HCT116 (cell line): Measurements from ENCODE around the gene WDR27. TPM values are rescaled to one million over a fixed set of nuclear protein-coding genes. Genes with fewer than 3 reads are reported as not detected.

Experiments used
- ATAC-seq: fragments of 200-7000 bp; cut with Tn5 transposase; 2 replicates; pipeline ENCODE4 v1.9.1; 2020; ENCODE audit warnings: mild to moderate bottlenecking, moderate library complexity
- BruUV-seq: library from RNA; stranded (reverse); fragments of 400-500 nt; replicated peaks from 2 replicates; lab custom pipeline; 2021; lab: Mats Ljungman, UMichigan
- CTCF ChIA-PET: fragments of 300-600 bp; sonication (Branson Sonifier 250); formaldehyde crosslinking; loops from one replicate; lab custom pipeline; 2021; ENCODE audit warnings: antibody characterized with exemption; lab: Charles Lee
- POLR2A ChIA-PET: fragments of 300-600, 350-600 bp; sonication (Branson Sonifier 250); formaldehyde crosslinking; loops from one replicate; lab custom pipeline; 2021; ENCODE audit warnings: antibody characterized with exemption; lab: Charles Lee
- RAD21 ChIA-PET, 2 experiments: fragments of 300-600 bp; sonication (Branson Sonifier 250); formaldehyde crosslinking; loops; one replicate each; lab custom pipeline; 2023; ENCODE audit warnings: low total read pairs in 2 of 2; ENCODE audit not compliant: uncharacterized antibody in 2 of 2, unreplicated experiment in 2 of 2, low non-redundant PET in 1 of 2; lab: Charles Lee
- DNase-seq: peaks from one replicate; pipeline ENCODE4 v3.0.0-alpha.2; 2010; ENCODE audit warnings: low read depth, low spot score
- H2AFZ ChIP-seq: fragments of 200-600 bp; shearing (Covaris generic), sonication (generic); 2 replicates; pipeline ENCODE4 v1.6.1; 2017; ENCODE audit warnings: low read depth, mixed run types, mixed read lengths, antibody characterized with exemption, low read length; ENCODE audit not compliant: poor library complexity, severe bottlenecking
- H3K27ac ChIP-seq: 2 replicates; pipeline ENCODE4 v1.5.1; 2012; ENCODE audit warnings: low read depth, low read length
- H3K27me3 ChIP-seq: fragments of 200-600 bp; sonication (generic); 2 replicates; pipeline ENCODE4 v1.6.1; 2016; ENCODE audit warnings: mixed run types, low read length, mixed read lengths; ENCODE audit not compliant: insufficient read depth
- H3K36me3 ChIP-seq, 2 experiments: fragments of 200-500 bp in 1 of 2; fragments of 200-600 bp in 1 of 2; sonication (Bioruptor generic) in 1 of 2; sonication (generic) in 1 of 2; 2 replicates each; pipeline versions ENCODE4 v1.5.1 to v1.6.1; 2014 to 2016; ENCODE audit warnings: low read length in 2 of 2, inconsistent platforms in 1 of 2, mixed read lengths in 1 of 2, mixed run types in 1 of 2; ENCODE audit not compliant: insufficient read depth in 2 of 2, control insufficient read depth in 1 of 2
- H3K4me1 ChIP-seq, 2 experiments: fragments of 200-600 bp in 1 of 2; sonication (generic) in 1 of 2; 2 replicates each; pipeline versions ENCODE4 v1.5.1 to v1.6.1; 2012 to 2017; ENCODE audit warnings: low read length in 2 of 2, inconsistent platforms in 1 of 2, mild to moderate bottlenecking in 1 of 2, mixed read lengths in 1 of 2, mixed run types in 1 of 2, moderate library complexity in 1 of 2; ENCODE audit not compliant: insufficient read depth in 2 of 2, control insufficient read depth in 1 of 2
- H3K4me2 ChIP-seq: fragments of 200-600 bp; sonication (generic); 2 replicates; pipeline ENCODE4 v1.6.1; 2017; ENCODE audit warnings: mixed run types, low read length, mixed read lengths
- H3K4me3 ChIP-seq, 2 experiments: fragments of 200-600 bp in 1 of 2; sonication (generic) in 1 of 2; replicated peaks in 1 of 2; 2 replicates each; pipeline ENCODE4 v1.5.1; 2011 to 2016; ENCODE audit warnings: low read length in 2 of 2, control low read depth in 1 of 2, low read depth in 1 of 2, mild to moderate bottlenecking in 1 of 2, mixed read lengths in 1 of 2, mixed run types in 1 of 2
- H3K79me2 ChIP-seq: fragments of 200-600 bp; sonication (generic); 2 replicates; pipeline ENCODE4 v1.6.1; 2017; ENCODE audit warnings: mild to moderate bottlenecking, mixed run types, low read length, moderate library complexity, mixed read lengths; ENCODE audit not compliant: insufficient read depth
- H3K9ac ChIP-seq: fragments of 200-600 bp; sonication (generic); 2 replicates; pipeline ENCODE4 v1.6.1; 2016; ENCODE audit warnings: low read length, mixed read lengths
- H3K9me2 ChIP-seq: fragments of 200-600 bp; sonication (generic), shearing (Covaris generic); 2 replicates; pipeline ENCODE4 v1.6.1; 2017; ENCODE audit warnings: mixed run types, mild to moderate bottlenecking, moderate library complexity; ENCODE audit not compliant: insufficient read depth
- H3K9me3 ChIP-seq, 2 experiments: fragments of 200-500 bp in 1 of 2; fragments of 200-600 bp in 1 of 2; sonication (Bioruptor generic) in 1 of 2; sonication (generic) in 1 of 2; 2 replicates each; pipeline ENCODE4 v1.6.1; 2014 to 2017; ENCODE audit warnings: low read length in 2 of 2, mixed read lengths in 2 of 2, inconsistent platforms in 1 of 2, low read depth in 1 of 2, mild to moderate bottlenecking in 1 of 2, mixed run types in 1 of 2, moderate library complexity in 1 of 2; ENCODE audit not compliant: control insufficient read depth in 1 of 2, insufficient read depth in 1 of 2
- H4K20me1 ChIP-seq: fragments of 200-600 bp; sonication (generic), shearing (Covaris generic); 2 replicates; pipeline ENCODE4 v1.6.1; 2017; ENCODE audit warnings: mixed run types, mild to moderate bottlenecking, moderate library complexity; ENCODE audit not compliant: insufficient read depth
- CBX3 ChIP-seq: IDR thresholded peaks from 2 replicates; pipeline ENCODE4 v1.6.1; 2012; ENCODE audit warnings: low read depth
- CEBPB ChIP-seq: IDR thresholded peaks from 2 replicates; pipeline ENCODE4 v1.6.1; 2012; ENCODE audit warnings: low read depth
- EGR1 ChIP-seq: IDR thresholded peaks from 2 replicates; pipeline ENCODE4 v1.6.1; 2012; ENCODE audit warnings: low read depth
- ELF1 ChIP-seq: IDR thresholded peaks from 2 replicates; pipeline ENCODE4 v1.6.1; 2012; ENCODE audit warnings: low read depth, borderline replicate concordance
- EZH2 ChIP-seq: fragments of 200-600 bp; sonication (generic); IDR thresholded peaks from 2 replicates; pipeline ENCODE4 v1.6.1; 2017; ENCODE audit warnings: antibody characterized with exemption, mixed run types
- EZH2phosphoT487 ChIP-seq: fragments of 200-600 bp; IDR thresholded peaks from 2 replicates; pipeline ENCODE4 v1.6.1; 2018; ENCODE audit warnings: antibody characterized with exemption, borderline replicate concordance
- FOSL1 ChIP-seq: IDR thresholded peaks from 2 replicates; pipeline ENCODE4 v1.6.1; 2012; ENCODE audit warnings: low read depth
- JUND ChIP-seq: IDR thresholded peaks from 2 replicates; pipeline ENCODE4 v1.6.1; 2012
- POLR2A ChIP-seq: IDR thresholded peaks from 2 replicates; pipeline ENCODE4 v1.7.0; 2011; ENCODE audit warnings: borderline replicate concordance; ENCODE audit not compliant: insufficient read depth, insufficient read length; ENCODE audit errors: extremely low read depth
- POLR2AphosphoS5 ChIP-seq: IDR thresholded peaks from 2 replicates; pipeline ENCODE4 v1.6.1; 2011; ENCODE audit warnings: mild to moderate bottlenecking, low read depth, low read length, moderate library complexity
- RAD21 ChIP-seq: IDR thresholded peaks from 2 replicates; pipeline ENCODE4 v1.6.1; 2012; ENCODE audit warnings: low read depth, mild to moderate bottlenecking
- SIN3A ChIP-seq: IDR thresholded peaks from 2 replicates; pipeline ENCODE4 v1.6.1; 2012; ENCODE audit warnings: low read depth
- SP1 ChIP-seq: IDR thresholded peaks from 2 replicates; pipeline ENCODE4 v1.6.1; 2012; ENCODE audit warnings: low read depth
- YY1 ChIP-seq: IDR thresholded peaks from 2 replicates; pipeline ENCODE4 v1.6.1; 2011; ENCODE audit warnings: low read length, low read depth, moderate library complexity, mild to moderate bottlenecking; ENCODE audit not compliant: insufficient replicate concordance; ENCODE audit errors: extremely low read depth
- ZNF274 ChIP-seq: fragments of 200-500 bp; sonication (Bioruptor generic); IDR thresholded peaks from 2 replicates; pipeline ENCODE4 v1.6.1; 2014; ENCODE audit warnings: mild to moderate bottlenecking, low read depth, low read length, inconsistent platforms
- intact Hi-C: fragments of 100-400 bp; cut with micrococcal nuclease; formaldehyde crosslinking; loops from 2 replicates; pipeline ENCODE4 v1.10.0; 2022
- total RNA-seq: library from RNA; stranded (reverse); gene quantifications from one replicate; pipeline ENCODE4 v1.2.1, GENCODE V29; 2021; ENCODE audit not compliant: unreplicated experiment
- TF ChIP-seq, protein P1 (sequence below): IDR thresholded peaks from 2 replicates; pipeline ENCODE4 v1.6.1; 2012
- TF ChIP-seq, protein P2 (sequence below): IDR thresholded peaks from 2 replicates; pipeline ENCODE4 v1.6.1; 2011; ENCODE audit warnings: mild to moderate bottlenecking, low read length, moderate library complexity; ENCODE audit not compliant: insufficient replicate concordance; ENCODE audit errors: extremely low read depth
- TF ChIP-seq, protein P3 (sequence below): IDR thresholded peaks from 2 replicates; pipeline ENCODE4 v1.6.1; 2012; ENCODE audit warnings: low read depth
- TF ChIP-seq, protein P4 (sequence below): IDR thresholded peaks from 2 replicates; pipeline ENCODE4 v1.6.1; 2012
- TF ChIP-seq, protein P5 (sequence below), 3 experiments: fragments of 200-600 bp in 1 of 3; sonication (generic) in 1 of 3; IDR thresholded peaks in 2 of 3; conservative IDR thresholded peaks in 1 of 3; 2 replicates each; pipeline ENCODE4 v1.5.1; 2012 to 2017; ENCODE audit warnings: low read depth in 2 of 3, low read length in 2 of 3, antibody characterized with exemption in 1 of 3, borderline replicate concordance in 1 of 3, control low read depth in 1 of 3, mild to moderate bottlenecking in 1 of 3, mixed read lengths in 1 of 3, mixed run types in 1 of 3, moderate library complexity in 1 of 3; ENCODE audit not compliant: insufficient read depth in 1 of 3

The WDR27 gene
- total RNA-seq, 1 experiment from 2014 or later = 60.6 TPM

DNA sequence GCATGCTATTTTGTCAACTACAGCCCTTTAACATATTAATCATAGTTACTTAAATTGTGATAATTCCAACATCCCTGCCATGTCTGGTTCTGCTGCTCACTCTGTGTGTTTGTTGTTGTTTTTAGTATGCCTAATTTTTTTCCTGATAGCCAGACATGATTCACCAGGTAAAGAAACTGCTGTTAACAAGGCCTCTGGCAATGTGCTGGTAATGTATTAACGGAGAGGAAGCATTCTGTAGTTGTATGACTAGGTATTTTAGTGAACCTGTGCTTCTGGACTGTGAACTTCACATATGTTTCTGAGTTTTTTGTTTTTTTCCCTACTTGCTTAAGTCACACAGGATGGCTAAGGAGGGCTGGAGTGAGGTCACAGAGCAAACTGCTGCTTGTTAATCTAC is 44.7 kb upstream of the WDR27 start:
- Histone ChIP-seq H2AFZ (no peak overlapping the region), H3K27me3 (no peaks in the 10 kb centered on the region), H3K4me3 (no peak overlapping the region), H4K20me1 (no peaks in the 10 kb centered on the region), H3K79me2 (peaks cover 21% of the 10 kb centered on the region), H3K4me2 (no peak overlapping the region), H3K9me3 (peaks cover 0 to 5% of the 10 kb centered on the region in 2 experiments; a peak in 1 of 4 replicates), H3K9me2 (no peaks in the 10 kb centered on the region), H3K27ac (no peak overlapping the region), H3K9ac (no peak overlapping the region), H3K4me1 (peaks cover 0 to 8% of the 10 kb centered on the region in 2 experiments; a peak in 3 of 4 replicates), H3K36me3 (0 out of 4 replicates have a peak, but pooled peaks cover 0 to 5% of the 10 kb centered on the region in 2 experiments)
- CTCF ChIA-PET = no interaction called here
- TF ChIP-seq, protein P1, sequence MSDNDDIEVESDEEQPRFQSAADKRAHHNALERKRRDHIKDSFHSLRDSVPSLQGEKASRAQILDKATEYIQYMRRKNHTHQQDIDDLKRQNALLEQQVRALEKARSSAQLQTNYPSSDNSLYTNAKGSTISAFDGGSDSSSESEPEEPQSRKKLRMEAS = no peak
- TF ChIP-seq JUND = no peak
- TF ChIP-seq, protein P2, sequence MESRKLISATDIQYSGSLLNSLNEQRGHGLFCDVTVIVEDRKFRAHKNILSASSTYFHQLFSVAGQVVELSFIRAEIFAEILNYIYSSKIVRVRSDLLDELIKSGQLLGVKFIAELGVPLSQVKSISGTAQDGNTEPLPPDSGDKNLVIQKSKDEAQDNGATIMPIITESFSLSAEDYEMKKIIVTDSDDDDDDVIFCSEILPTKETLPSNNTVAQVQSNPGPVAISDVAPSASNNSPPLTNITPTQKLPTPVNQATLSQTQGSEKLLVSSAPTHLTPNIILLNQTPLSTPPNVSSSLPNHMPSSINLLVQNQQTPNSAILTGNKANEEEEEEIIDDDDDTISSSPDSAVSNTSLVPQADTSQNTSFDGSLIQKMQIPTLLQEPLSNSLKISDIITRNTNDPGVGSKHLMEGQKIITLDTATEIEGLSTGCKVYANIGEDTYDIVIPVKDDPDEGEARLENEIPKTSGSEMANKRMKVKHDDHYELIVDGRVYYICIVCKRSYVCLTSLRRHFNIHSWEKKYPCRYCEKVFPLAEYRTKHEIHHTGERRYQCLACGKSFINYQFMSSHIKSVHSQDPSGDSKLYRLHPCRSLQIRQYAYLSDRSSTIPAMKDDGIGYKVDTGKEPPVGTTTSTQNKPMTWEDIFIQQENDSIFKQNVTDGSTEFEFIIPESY = no peak
- no peak for TF ChIP-seq EZH2phosphoT487
- TF ChIP-seq ELF1 = no peak
- TF ChIP-seq SIN3A = no peak
- TF ChIP-seq FOSL1 = no peak
- no peak for TF ChIP-seq POLR2AphosphoS5
- TF ChIP-seq POLR2A = no peak
- TF ChIP-seq CEBPB = no peak
- TF ChIP-seq YY1 = no peak
- TF ChIP-seq, protein P3, sequence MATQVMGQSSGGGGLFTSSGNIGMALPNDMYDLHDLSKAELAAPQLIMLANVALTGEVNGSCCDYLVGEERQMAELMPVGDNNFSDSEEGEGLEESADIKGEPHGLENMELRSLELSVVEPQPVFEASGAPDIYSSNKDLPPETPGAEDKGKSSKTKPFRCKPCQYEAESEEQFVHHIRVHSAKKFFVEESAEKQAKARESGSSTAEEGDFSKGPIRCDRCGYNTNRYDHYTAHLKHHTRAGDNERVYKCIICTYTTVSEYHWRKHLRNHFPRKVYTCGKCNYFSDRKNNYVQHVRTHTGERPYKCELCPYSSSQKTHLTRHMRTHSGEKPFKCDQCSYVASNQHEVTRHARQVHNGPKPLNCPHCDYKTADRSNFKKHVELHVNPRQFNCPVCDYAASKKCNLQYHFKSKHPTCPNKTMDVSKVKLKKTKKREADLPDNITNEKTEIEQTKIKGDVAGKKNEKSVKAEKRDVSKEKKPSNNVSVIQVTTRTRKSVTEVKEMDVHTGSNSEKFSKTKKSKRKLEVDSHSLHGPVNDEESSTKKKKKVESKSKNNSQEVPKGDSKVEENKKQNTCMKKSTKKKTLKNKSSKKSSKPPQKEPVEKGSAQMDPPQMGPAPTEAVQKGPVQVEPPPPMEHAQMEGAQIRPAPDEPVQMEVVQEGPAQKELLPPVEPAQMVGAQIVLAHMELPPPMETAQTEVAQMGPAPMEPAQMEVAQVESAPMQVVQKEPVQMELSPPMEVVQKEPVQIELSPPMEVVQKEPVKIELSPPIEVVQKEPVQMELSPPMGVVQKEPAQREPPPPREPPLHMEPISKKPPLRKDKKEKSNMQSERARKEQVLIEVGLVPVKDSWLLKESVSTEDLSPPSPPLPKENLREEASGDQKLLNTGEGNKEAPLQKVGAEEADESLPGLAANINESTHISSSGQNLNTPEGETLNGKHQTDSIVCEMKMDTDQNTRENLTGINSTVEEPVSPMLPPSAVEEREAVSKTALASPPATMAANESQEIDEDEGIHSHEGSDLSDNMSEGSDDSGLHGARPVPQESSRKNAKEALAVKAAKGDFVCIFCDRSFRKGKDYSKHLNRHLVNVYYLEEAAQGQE = no peak
- no peak for TF ChIP-seq CBX3
- TF ChIP-seq, protein P4, sequence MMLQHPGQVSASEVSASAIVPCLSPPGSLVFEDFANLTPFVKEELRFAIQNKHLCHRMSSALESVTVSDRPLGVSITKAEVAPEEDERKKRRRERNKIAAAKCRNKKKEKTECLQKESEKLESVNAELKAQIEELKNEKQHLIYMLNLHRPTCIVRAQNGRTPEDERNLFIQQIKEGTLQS = no peak
- no peak for TF ChIP-seq SP1
- TF ChIP-seq, protein P5, sequence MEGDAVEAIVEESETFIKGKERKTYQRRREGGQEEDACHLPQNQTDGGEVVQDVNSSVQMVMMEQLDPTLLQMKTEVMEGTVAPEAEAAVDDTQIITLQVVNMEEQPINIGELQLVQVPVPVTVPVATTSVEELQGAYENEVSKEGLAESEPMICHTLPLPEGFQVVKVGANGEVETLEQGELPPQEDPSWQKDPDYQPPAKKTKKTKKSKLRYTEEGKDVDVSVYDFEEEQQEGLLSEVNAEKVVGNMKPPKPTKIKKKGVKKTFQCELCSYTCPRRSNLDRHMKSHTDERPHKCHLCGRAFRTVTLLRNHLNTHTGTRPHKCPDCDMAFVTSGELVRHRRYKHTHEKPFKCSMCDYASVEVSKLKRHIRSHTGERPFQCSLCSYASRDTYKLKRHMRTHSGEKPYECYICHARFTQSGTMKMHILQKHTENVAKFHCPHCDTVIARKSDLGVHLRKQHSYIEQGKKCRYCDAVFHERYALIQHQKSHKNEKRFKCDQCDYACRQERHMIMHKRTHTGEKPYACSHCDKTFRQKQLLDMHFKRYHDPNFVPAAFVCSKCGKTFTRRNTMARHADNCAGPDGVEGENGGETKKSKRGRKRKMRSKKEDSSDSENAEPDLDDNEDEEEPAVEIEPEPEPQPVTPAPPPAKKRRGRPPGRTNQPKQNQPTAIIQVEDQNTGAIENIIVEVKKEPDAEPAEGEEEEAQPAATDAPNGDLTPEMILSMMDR (IDR thresholded peaks at IDR 0.05 in 2 of 3, conservative IDR thresholded peaks at IDR 0.05 in 1 of 3; ENCODE audit: borderline replicate concordance in 1 of 3, insufficient read depth in 1 of 3, low read depth in 2 of 3, low read length in 2 of 3) = no peak
- TF ChIP-seq EZH2 = no peak
- no peak for TF ChIP-seq ZNF274
- no peak for TF ChIP-seq EGR1
- no peak for TF ChIP-seq RAD21
- no peak for ATAC-seq
- intact Hi-C loops = no loop called here
- POLR2A ChIA-PET = no interaction called here
- DNase-seq = no peak
- no TSS peak for BruUV-seq
- RAD21 ChIA-PET = no interaction called here
